ENCODE results near the gene EIF5A. TPM values are rescaled to one million over a fixed set of nuclear protein-coding genes. Genes with fewer than 3 reads are reported as not detected.

EIF5A gene
- polyA plus RNA-seq, 3 donors = 465 to 511 (median 485) TPM

DNA sequence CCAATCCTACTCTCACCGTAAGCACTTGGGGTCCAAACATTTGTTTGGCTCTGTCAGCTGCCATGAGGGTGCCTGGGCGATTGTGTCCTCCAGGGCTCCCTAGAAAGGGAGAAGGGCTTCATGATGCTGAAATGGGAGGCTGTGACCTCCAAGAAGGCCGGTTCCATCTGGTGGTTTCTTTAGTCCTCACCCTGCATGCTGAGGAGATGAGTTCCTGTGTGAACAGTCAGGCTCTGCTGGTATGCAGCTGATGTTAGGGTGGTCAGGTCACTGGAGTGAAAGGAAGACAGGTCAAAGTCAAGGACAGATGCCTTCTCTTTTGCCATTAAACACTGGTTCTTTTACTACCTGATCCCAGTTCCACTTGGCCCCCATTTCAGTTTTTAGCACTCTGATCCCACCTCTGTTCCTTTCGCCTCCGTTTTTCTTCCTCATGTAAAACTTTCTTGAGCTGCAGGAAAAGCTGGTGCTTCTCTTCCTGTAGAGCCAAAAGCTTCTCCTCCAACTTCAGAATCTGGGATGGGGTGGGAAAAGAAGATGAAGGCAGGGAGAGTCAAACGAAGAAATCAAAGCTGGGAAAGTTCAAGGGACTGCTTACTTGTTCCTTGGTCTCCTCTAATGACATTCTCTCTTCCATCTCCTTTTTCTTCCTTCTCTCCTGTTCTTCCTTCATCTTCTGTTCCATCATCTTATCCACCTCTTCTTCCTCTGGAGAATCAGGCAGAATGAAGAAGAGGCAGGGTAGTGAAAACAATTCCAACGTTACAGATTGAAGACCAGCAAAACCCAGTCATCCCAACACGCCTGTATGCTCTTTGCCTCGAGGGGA lies 6.7 kb downstream of the EIF5A start:
- H3K27me3 Mint-ChIP-seq (ENCODE audit: low read depth in 3 of 3) = peaks cover 0 to 2% (median 0%) of the 10 kb centered on the region in 3 donors
- peaks cover 45% of the 10 kb centered on the region for H3K4me1 Mint-ChIP-seq
- intact Hi-C loops (cut with micrococcal nuclease) = no loop called here

More for the DNA sequence above, 6.7 kb downstream of the EIF5A start:
- Mint-ChIP-seq H3K36me3 (peaks cover 61 to 77% of the 10 kb centered on the region in 2 donors), H3K4me3 (peak overlapping the region; percentile 77 to 85), H3K27ac (peak overlapping the region; percentile 58 to 91 (median 84)), H3K9me3 (no peaks in the 10 kb centered on the region)
- Histone ChIP-seq H4K20me1 (ENCODE audit: insufficient read depth, low read length) (peaks cover 50% of the 10 kb centered on the region), H3K79me2 (ENCODE audit: insufficient read depth, low read length) (peaks cover 58% of the 10 kb centered on the region), H3K27ac (ENCODE audit: low read depth in 1 of 2, low read length in 2 of 2) (peak overlapping the region; percentile 77 to 93), H3K4me3 (replicated peaks in 1 of 3; ENCODE audit: low read depth in 2 of 3, low read length in 3 of 3) (peak overlapping the region; percentile 77 to 91 (median 82)), H3K4me1 (ENCODE audit: control insufficient read depth in 1 of 2, insufficient read depth in 2 of 2, low read length in 2 of 2) (peaks cover 34 to 41% of the 10 kb centered on the region in 2 donors), H3K9me3 (replicated peaks in 1 of 2; ENCODE audit: control insufficient read depth in 1 of 2, insufficient read depth in 1 of 2, low read length in 2 of 2) (no peaks in the 10 kb centered on the region), H3K4me2 (replicated peaks; ENCODE audit: extremely low read depth, low read length, poor library complexity, severe bottlenecking) (peak overlapping the region; percentile 97), H3K9ac (ENCODE audit: insufficient read depth, low read length, poor library complexity, severe bottlenecking) (peak overlapping the region; percentile 78), H2AFZ (ENCODE audit: insufficient read depth, low read depth, low read length, poor library complexity, severe bottlenecking) (peak overlapping the region; percentile 92), H3K36me3 (replicated peaks in 1 of 2; ENCODE audit: control insufficient read depth in 1 of 2, insufficient read depth in 2 of 2, low read length in 2 of 2) (peaks cover 66 to 69% of the 10 kb centered on the region in 2 donors), H3K27me3 (ENCODE audit: control insufficient read depth in 2 of 2, insufficient read depth in 2 of 2, low read length in 2 of 2) (no peaks in the 10 kb centered on the region)
- 59% methylated on average over 3 of the region's 9 CpGs for WGBS (ENCODE audit: insufficient coverage)
- peak in 1 of 3 donors; percentile 3 for DNase-seq
- TF ChIP-seq, protein P1, sequence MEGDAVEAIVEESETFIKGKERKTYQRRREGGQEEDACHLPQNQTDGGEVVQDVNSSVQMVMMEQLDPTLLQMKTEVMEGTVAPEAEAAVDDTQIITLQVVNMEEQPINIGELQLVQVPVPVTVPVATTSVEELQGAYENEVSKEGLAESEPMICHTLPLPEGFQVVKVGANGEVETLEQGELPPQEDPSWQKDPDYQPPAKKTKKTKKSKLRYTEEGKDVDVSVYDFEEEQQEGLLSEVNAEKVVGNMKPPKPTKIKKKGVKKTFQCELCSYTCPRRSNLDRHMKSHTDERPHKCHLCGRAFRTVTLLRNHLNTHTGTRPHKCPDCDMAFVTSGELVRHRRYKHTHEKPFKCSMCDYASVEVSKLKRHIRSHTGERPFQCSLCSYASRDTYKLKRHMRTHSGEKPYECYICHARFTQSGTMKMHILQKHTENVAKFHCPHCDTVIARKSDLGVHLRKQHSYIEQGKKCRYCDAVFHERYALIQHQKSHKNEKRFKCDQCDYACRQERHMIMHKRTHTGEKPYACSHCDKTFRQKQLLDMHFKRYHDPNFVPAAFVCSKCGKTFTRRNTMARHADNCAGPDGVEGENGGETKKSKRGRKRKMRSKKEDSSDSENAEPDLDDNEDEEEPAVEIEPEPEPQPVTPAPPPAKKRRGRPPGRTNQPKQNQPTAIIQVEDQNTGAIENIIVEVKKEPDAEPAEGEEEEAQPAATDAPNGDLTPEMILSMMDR (IDR thresholded peaks at IDR 0.05) = no peak

Measured in CD14-positive monocyte (primary cell).